Measurements from ENCODE around the gene PIGU.
A peak's percentile ranks its signal among the peaks of the same experiment; 100 is the strongest.

The PIGU gene

DNA sequence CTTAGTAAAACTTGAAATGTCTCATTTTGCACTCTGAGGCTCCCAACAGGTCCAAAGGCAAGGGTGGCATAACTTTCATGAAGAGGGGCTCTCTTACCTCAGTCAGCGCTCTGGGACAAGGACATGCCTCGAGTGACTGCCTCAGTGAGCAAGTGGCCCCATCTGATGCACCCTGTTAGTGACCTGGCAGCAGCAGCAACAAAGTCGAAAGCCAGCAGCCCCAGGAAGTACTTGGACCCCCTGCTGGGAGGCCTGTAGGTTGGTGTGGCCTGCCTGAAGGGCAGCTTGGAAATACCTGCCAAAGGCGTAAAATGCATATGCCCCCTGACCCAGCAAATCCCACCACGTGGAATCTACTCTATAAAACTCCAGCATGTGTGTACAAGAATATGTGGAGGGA lies 105.1 kb downstream of the PIGU start:
- ATAC-seq (no peak), DNase-seq (ENCODE audit: low spot score in 2 of 2) (no peak)
- Mint-ChIP-seq H3K9me3 (no peaks in the 10 kb centered on the region), H3K4me3 (no peak overlapping the region), H3K4me1 (peaks cover 7% of the 10 kb centered on the region), H3K36me3 (peaks cover 29% of the 10 kb centered on the region), H3K27ac (peak overlapping the region; percentile 84)

DNA sequence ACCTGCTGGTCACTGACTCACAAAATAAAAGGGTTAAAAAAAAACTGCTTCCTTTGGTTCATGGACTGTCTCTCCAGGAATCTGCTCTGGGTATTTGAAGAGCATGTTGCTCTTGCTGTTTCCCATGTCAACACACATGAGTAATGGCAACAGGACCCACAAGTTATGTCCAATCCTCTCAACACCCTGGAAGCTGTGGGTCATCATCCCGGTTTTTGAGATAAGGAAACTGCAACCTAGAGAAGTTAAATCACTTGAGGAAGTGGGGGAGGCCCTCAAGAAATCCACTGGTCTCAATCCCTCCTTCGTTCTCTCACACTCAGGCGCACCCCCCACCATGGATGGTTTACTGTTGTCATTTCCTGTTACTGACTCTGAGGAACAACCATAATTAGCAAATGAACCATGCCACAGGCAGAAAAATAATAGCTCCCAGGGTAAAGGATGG lies 106.0 kb downstream of the PIGU start:
- ATAC-seq (no peak), DNase-seq (ENCODE audit: low spot score in 2 of 2) (no peak)
- no peaks in the 10 kb centered on the region for H3K9me3 Mint-ChIP-seq
- H3K4me1 Mint-ChIP-seq = peaks cover 10% of the 10 kb centered on the region
- H3K27ac Mint-ChIP-seq = peak overlapping the region; percentile 84
- H3K36me3 Mint-ChIP-seq = peaks cover 29% of the 10 kb centered on the region
- H3K4me3 Mint-ChIP-seq = no peak overlapping the region

DNA sequence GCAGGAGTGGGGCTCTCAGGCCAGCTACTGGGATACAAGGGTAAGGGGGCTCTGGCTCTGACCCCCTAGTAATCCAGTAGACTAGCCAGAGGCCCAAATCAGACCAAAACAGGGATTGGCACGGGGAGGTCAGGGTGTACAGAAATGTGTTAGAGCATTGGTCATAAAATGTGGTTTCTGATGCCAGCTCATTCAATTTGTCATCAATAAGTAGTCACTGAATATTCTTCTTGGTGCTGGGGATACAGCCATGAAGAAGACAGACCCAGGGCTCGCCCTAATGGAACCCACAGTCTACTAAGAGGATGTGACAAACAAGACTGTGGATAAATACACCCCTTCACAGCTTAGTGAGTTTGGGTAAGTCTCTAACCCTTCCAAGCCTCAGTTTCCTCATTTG lies 107.3 kb downstream of the PIGU start:
- Mint-ChIP-seq H3K9me3 (no peaks in the 10 kb centered on the region), H3K36me3 (peaks cover 29% of the 10 kb centered on the region), H3K4me1 (peaks cover 15% of the 10 kb centered on the region), H3K27ac (no peak overlapping the region), H3K4me3 (no peak overlapping the region)
- DNase-seq (ENCODE audit: low spot score in 2 of 2) (no peak), ATAC-seq (no peak)

DNA sequence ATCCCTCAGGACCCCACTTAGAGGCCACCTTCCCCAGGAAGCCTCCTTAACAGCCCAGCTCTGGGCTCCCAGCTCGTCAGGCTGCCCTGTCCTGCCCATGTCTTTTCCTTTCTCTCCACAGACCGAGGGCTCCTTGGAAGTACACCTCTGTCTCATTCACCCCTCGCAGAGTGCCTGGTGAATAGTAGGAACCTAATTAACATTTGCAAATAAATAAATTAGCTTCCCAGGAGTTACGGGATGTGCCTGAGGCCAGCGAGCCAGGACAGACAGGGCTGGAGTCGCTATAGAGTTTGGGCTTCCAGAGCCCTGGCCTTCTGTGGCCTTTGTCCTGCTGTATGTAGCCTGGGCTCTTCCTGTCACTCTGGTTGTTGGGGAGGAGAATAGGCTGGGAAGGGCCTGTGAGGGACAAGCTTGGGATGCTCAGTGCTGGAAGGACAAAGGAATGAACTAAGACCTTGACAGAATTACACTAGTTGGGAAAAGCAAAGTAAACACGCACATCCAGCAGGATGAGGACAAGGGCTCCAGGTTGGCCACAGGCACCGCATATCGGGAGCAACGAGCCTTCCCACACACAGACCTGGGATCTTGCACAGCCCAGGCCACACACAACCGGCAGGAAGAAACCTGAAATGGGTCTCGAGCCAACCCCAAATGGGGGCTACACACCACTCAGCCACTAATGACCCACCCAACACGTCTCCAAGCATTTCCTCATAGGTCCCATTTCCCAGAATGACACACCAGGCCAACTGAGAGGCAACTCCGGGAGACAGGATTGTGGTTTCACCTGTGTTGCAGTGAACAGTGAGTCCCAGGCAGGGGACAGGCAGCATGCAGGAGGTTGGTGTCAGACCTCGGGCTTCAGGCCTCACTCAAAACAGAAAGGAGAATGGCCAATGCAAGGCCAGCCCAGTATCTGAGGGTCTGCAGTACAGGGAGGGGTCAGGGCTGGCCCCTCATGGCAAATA lies 108.7 kb downstream of the PIGU start:
- peaks cover 15% of the 10 kb centered on the region for H3K4me1 Mint-ChIP-seq
- no peak for ATAC-seq
- peaks cover 19% of the 10 kb centered on the region for H3K36me3 Mint-ChIP-seq
- H3K4me3 Mint-ChIP-seq = no peak overlapping the region
- peak overlapping the region; percentile 70 for H3K27ac Mint-ChIP-seq
- no peak for DNase-seq (ENCODE audit: low spot score in 2 of 2)
- no peaks in the 10 kb centered on the region for H3K9me3 Mint-ChIP-seq

DNA sequence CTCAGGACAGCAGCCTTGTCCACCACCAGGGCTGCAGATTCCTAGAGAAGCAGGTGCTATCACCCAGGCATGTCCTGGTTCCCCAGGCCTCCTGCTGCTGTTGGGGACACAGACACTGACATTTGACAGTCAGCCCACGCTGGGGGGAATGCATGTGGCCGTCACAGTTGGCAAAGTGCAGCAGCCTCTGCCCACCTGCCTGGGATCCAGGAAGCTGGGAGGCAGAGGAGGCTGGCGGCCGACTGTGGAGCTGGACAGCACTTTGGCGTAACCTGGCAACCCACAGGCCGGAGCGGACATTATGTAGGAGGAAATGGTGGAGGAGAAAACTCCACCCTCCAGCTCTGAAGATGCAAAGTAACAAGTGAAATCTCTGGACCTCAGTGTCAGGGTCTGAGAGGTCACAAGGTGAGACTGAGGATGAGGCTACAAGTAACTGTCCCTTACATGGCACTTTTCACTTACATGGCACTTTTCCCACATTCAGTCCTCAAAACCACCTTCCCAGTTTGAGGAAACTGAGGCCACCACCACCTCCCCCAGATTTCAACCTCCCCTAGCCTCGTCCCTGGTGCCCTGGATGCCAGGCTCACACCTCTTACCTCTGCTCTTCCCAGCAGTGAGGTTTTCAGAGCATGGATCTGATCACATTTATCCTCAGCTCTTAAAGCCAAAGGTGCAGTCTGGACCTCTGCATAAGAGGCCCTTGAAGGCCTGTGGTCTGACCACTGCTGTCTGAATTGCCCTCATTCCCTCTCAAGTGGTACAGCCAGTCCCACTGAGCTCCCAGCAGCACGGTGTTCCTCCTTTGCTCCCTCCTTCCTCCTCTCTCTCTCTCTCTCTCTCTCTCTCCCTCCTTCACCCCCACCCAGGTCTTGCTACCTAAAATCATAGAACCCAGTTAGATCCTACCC lies 109.7 kb downstream of the PIGU start:
- Mint-ChIP-seq H3K9me3 (no peaks in the 10 kb centered on the region), H3K4me1 (peaks cover 20% of the 10 kb centered on the region), H3K4me3 (no peak overlapping the region), H3K27ac (peak overlapping the region; percentile 70), H3K36me3 (peaks cover 16% of the 10 kb centered on the region)
- DNase-seq (ENCODE audit: low spot score in 2 of 2) (no peak), ATAC-seq (no peak)

DNA sequence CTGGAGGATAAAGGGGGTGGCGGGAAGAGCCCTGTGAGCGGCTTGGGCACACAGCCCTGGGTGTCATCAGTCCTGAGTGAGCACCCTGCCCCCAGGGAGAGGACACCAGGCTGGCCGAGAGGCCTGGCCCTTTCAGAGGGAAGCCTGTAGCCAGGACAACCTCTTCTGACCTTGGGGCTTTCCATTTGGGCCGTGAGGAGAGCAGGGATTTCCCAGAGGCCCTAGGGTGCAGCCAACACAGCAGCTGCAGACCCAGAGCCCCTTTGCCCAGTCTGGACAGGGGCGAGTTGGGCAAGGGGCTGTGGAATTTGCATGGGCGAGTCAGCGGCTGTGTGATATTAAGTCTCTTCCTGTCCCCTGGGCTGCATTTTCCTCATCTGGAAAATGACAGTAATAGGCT lies 112.1 kb downstream of the PIGU start:
- no peak overlapping the region for H3K4me3 Mint-ChIP-seq
- H3K9me3 Mint-ChIP-seq = no peaks in the 10 kb centered on the region
- ATAC-seq (no peak), DNase-seq (ENCODE audit: low spot score in 2 of 2) (no peak)
- peaks cover 14% of the 10 kb centered on the region for H3K4me1 Mint-ChIP-seq
- H3K36me3 Mint-ChIP-seq = no peaks in the 10 kb centered on the region
- peak overlapping the region; percentile 78 for H3K27ac Mint-ChIP-seq

DNA sequence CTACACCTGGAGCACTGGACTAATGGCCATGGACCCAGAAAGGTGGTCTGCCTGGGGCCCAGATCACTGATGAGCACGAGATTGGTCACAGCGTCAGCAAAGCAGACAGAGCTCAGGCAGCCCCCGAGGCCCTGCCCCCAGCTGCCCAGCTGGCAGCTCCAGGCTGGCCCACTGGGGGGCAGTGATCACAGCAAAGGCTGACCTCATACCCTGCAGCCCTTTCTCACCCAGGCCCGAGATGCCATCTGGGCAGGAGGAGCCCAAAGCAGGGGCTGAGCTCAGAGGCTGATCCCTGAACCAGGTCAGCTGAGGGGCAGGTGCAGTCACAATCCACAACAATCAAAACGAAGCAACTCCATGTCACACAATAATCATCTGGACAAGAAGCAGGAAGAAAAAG lies 114.3 kb downstream of the PIGU start:
- DNase-seq (ENCODE audit: low spot score in 2 of 2) (no peak), ATAC-seq (peak; percentile 14)
- Mint-ChIP-seq H3K36me3 (peaks cover 7% of the 10 kb centered on the region), H3K27ac (peak overlapping the region; percentile 46), H3K9me3 (no peaks in the 10 kb centered on the region), H3K4me3 (no peak overlapping the region), H3K4me1 (peaks cover 21% of the 10 kb centered on the region)

DNA sequence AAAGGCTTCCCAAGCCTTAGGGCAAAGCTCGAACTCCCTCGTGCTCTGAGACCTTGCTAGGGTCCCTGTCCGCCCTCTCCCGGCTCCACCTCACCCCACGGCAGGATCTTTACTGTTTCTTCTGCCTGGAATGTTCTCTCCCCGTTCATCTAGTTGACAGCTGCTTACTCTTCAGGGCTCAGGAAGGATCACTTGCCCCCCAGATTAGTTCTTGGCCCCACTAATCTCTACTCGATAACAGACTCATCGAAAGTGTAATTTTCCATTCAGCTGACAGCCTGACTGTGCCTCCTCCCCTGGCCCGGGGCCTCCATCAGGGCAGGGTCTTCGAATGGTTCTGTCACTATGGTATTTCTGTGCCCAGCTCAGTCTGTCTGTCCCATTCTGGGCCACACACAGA lies 115.2 kb downstream of the PIGU start:
- peaks cover 21% of the 10 kb centered on the region for H3K4me1 Mint-ChIP-seq
- no peak for DNase-seq (ENCODE audit: low spot score in 2 of 2)
- no peak for ATAC-seq
- H3K36me3 Mint-ChIP-seq = peaks cover 7% of the 10 kb centered on the region
- no peaks in the 10 kb centered on the region for H3K9me3 Mint-ChIP-seq
- no peak overlapping the region for H3K4me3 Mint-ChIP-seq
- peak overlapping the region; percentile 46 for H3K27ac Mint-ChIP-seq

DNA sequence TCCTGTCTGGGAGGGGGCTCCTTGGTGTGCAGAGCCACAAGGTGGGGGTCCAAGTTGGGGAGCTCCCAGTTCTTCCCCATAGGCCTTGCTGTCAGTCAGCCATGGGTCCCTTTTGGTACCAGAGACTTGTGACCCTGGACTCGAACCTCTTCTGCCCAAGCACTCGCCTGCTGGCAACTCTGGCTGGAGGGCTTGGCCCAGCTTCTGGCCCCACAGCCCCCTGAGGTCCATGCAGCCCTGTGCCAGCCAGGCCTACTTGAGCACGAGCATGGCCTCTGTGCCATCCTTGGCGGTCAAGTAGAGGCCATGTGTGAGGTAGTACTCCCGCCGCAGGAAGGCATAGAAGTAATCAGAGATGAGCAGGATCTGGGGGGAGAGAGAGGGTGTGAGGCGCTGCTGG lies 116.3 kb downstream of the PIGU start:
- ATAC-seq (no peak), DNase-seq (ENCODE audit: low spot score in 2 of 2) (no peak)
- Mint-ChIP-seq H3K9me3 (no peaks in the 10 kb centered on the region), H3K36me3 (peaks cover 7% of the 10 kb centered on the region), H3K4me3 (peak overlapping the region; percentile 37), H3K27ac (peak overlapping the region; percentile 46), H3K4me1 (peaks cover 15% of the 10 kb centered on the region)

DNA sequence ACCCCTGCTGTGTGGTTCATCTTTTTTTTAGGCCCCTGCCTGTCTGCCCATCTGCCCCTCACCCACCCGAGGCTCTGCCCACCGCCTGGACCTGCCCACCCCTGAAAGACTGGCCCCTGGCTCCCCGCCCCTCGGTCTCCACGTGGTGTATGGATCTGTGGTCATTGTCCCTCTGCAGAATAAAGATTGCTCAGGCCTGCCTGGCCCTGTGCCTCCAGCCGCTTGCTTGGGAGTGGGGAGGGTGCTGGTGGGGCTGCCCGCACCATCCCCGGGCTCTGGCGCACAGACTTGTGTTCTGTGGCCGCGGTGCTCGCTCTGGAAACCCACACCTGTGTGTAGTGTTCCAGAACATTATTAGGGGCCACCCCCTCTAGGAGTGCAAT lies 116.8 kb downstream of the PIGU start:
- ATAC-seq = no peak
- Mint-ChIP-seq H3K4me3 (peak overlapping the region; percentile 37), H3K36me3 (peaks cover 7% of the 10 kb centered on the region), H3K4me1 (peaks cover 13% of the 10 kb centered on the region), H3K9me3 (no peaks in the 10 kb centered on the region), H3K27ac (no peak overlapping the region)
- DNase-seq (ENCODE audit: low spot score in 2 of 2) = no peak

DNA sequence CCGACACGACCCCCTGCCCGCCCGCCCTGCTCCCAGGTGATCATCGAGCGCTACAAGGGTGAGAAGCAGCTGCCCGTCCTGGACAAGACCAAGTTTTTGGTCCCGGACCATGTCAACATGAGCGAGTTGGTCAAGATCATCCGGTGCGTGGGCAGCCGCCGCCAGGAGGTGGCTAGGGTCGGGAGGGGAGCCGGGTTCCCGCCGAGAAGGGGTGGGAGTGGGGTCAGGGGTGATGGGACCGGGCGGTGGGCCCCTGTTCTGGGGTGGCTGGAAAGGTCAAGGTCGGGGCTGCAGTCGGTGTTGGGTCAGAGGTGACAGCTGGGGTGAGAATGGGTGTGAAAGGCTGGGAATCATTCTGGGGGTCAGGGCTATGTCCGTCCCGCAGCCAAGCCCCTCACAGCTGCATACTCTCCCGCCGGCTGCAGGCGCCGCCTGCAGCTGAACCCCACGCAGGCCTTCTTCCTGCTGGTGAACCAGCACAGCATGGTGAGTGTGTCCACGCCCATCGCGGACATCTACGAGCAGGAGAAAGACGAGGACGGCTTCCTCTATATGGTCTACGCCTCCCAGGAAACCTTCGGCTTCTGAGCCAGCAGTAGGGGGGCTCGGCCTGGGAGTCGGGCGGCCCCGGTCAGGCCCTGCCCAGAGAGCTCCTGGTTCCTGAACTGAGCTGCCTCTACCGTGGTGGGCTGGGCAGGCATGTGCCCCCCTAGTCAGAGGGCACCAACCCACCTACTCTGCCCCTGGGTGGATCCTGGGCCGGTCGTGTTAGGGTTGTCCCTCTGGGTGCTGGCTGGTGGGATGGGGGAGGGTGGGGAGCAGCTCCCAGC lies 117.4 kb downstream of the PIGU start:
- peaks cover 7% of the 10 kb centered on the region for H3K36me3 Mint-ChIP-seq
- H3K4me1 Mint-ChIP-seq = peaks cover 13% of the 10 kb centered on the region
- DNase-seq (ENCODE audit: low spot score in 2 of 2) = no peak
- H3K9me3 Mint-ChIP-seq = no peaks in the 10 kb centered on the region
- H3K4me3 Mint-ChIP-seq = peak overlapping the region; percentile 37
- H3K27ac Mint-ChIP-seq = peak overlapping the region; percentile 48
- peak; percentile 4 for ATAC-seq

DNA sequence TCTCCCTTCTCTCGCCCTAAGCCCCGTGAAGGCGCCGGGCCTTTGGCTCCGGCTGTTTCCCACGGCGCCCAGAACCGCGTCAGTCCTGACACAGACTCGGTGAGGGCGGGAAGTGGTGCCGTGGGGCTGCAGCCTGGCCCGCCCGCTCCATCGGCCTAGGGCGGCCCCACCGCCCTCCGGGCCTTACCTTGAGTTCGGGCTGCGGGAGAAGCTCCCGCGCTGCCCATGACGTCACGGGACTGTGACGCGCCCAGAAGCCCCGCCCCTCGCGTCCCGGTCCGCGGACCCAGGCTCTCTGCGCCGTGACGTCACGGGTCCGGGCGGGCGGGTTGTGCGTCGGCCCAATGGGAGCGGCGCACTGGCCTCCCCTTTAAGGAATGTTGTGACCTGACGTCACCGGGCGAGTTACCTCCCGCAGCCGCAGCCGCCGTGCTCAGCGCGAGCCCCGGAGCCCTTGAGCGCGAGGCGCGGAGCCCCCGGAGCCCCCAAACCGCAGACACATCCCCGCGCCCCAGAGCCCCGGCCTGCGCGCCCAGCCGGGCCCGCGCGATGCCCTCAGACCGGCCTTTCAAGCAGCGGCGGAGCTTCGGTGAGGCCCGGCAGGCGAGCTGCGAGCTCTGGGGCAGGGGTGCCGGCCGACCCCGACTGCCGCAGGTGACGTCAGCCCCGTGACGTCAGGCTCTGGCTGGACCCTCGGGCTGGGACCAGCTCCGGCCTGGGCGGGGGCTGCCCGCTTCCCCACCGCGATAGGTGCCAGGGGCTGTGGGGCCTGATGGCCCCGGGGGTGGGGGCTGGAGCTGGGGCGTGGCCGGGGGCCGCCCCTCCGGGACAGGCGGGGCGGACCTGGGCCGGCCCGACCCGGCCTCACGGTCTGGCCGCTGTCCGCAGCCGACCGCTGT lies 118.3 kb downstream of the PIGU start, which contains the start of gene MAP1LC3A:
Gene MAP1LC3A, plus strand, starts transcription at position 399 of the 899 bp plus-strand sequence. Its CDS starts 151 bp downstream, at position 550.
- H3K36me3 Mint-ChIP-seq = peaks cover 7% of the 10 kb centered on the region
- DNase-seq (ENCODE audit: low spot score in 2 of 2) (peak; percentile 93 to 95), ATAC-seq (peak; percentile 89)
- H3K4me3 Mint-ChIP-seq = peak within 1 kb of the TSS; percentile 87
- H3K9me3 Mint-ChIP-seq = no peaks in the 10 kb centered on the region
- H3K4me1 Mint-ChIP-seq = peaks cover 13% of the 10 kb centered on the region
- H3K27ac Mint-ChIP-seq = peak within 1 kb of the TSS; percentile 95

DNA sequence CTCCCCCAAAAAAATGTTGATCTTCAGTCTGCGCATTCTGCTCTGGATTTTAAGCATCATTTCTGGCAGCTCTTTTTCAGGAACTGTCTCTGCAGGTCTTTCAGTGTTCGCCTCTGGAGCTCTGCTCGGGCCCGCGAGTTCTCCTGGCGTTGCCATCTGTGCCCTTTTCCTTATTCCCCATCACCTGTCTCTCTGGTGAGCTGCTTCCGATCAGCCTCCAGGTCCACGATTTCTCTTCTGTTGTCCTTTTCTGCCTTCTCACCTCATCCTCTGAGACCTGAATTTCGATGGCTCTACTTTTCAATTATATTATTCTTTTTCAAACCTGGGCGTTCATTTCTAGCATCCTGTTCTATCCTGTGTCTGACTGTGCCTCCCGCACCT lies 119.0 kb downstream of the PIGU start:
- DNase-seq (ENCODE audit: low spot score in 2 of 2) = no peak
- Mint-ChIP-seq H3K36me3 (peaks cover 7% of the 10 kb centered on the region), H3K4me3 (peak overlapping the region; percentile 87), H3K4me1 (peaks cover 12% of the 10 kb centered on the region), H3K9me3 (no peaks in the 10 kb centered on the region), H3K27ac (peak overlapping the region; percentile 95)
- no peak for ATAC-seq

DNA sequence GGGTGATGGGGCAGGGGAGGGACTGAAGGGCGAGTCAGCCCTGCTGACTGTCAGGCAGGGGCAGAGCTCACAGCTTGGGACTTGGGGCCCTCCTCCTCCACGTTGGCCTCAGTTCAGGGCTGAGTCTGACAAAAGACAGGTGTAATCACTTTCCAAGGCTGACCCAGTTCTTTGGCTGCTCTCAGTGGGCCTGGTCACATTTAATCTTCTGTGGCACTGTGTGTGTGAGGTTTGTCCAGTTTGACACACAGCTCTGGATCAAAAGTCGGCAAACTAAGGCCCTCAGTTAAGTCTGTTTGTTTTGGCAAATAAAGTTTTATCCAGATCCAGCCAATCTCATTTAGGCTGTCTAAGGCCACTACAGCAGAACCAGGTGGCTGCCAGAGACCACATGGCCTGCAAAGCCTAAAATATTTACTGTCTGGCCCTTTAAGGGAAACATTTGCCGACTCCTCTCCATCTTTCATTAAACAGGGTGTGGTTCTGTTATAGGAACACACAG lies 123.5 kb downstream of the PIGU start:
- Mint-ChIP-seq H3K27ac (no peak overlapping the region), H3K9me3 (no peaks in the 10 kb centered on the region), H3K4me3 (no peak overlapping the region), H3K4me1 (peaks cover 7% of the 10 kb centered on the region), H3K36me3 (peaks cover 5% of the 10 kb centered on the region)
- ATAC-seq = peak; percentile 53
- DNase-seq (ENCODE audit: low spot score in 2 of 2) = no peak
